K562 (cell line): ENCODE data around the gene RPS10. TPM values are rescaled to one million over a fixed set of nuclear protein-coding genes. Genes with fewer than 3 reads are reported as not detected.

Experiments used
- JUNB ChIP-seq: fragments of 450-650 bp; formaldehyde crosslinking; conservative IDR thresholded peaks from 2 replicates; pipeline ENCODE4 v1.4.0; 2020; ENCODE audit warnings: mild to moderate bottlenecking
- L3MBTL2 ChIP-seq: fragments of 450-650 bp; IDR thresholded peaks from 2 replicates; pipeline ENCODE4 v1.6.1; 2016; ENCODE audit warnings: mild to moderate bottlenecking, moderate library complexity
- PHF8 ChIP-seq: fragments of 200-600 bp; sonication (generic); IDR thresholded peaks from 2 replicates; pipeline ENCODE4 v1.6.1; 2012; ENCODE audit warnings: mixed run types, mild to moderate bottlenecking, inconsistent platforms, low read length, moderate library complexity, borderline replicate concordance
- polyA plus RNA-seq, 8 experiments: library from polyadenylated mRNA; depleted of rRNA in 4 of 8; stranded (reverse) in 5 of 8; unstranded in 3 of 8; fragments of >200 nt; fragmentation: Nextera tagmentation in 2 of 8; fragmentation: Illumina TruSeq in 1 of 8; extraction: Ambion mirVana in 2 of 8; extraction: Trizol in 1 of 8; gene quantifications; 2 replicates each; pipeline versions ENCODE4 v1.2.1 to v1.2.3, GENCODE V29; 2011 to 2014; ENCODE audit warnings: inconsistent platforms in 1 of 8, missing spikeins in 1 of 8
- total RNA-seq, 7 experiments: library from RNA; depleted of rRNA in 6 of 7; stranded (reverse); fragments of >200 nt in 6 of 7; fragmentation: Illumina TruSeq in 2 of 7; extraction: Trizol in 2 of 7; gene quantifications; 2 replicates each; pipeline versions ENCODE4 v1.2.1 to v1.2.3, GENCODE V29; 2011 to 2021; ENCODE audit warnings: low replicate concordance in 1 of 7
- TF ChIP-seq, protein P1 (sequence below): fragments of 200-400 bp; formaldehyde crosslinking; IDR thresholded peaks from 2 replicates; pipeline ENCODE4 v1.6.1; 2017; ENCODE audit warnings: mild to moderate bottlenecking, low read depth, low read length, moderate library complexity
- TF ChIP-seq, protein P2 (sequence below), 2 experiments: fragments of 450-650 bp; formaldehyde crosslinking in 1 of 2; IDR thresholded peaks; 2 replicates each; pipeline versions ENCODE4 v1.4.0 to v1.6.1; 2014 to 2020; ENCODE audit warnings: mild to moderate bottlenecking in 2 of 2, borderline replicate concordance in 1 of 2, low read depth in 1 of 2

The RPS10 gene
- total and polyA plus RNA-seq, 9 of the 15 experiments (the other 6 are each of a cell fraction or from before 2014, with no cell fraction given), result 2,680 to 5,251 (median 3,876) TPM

DNA sequence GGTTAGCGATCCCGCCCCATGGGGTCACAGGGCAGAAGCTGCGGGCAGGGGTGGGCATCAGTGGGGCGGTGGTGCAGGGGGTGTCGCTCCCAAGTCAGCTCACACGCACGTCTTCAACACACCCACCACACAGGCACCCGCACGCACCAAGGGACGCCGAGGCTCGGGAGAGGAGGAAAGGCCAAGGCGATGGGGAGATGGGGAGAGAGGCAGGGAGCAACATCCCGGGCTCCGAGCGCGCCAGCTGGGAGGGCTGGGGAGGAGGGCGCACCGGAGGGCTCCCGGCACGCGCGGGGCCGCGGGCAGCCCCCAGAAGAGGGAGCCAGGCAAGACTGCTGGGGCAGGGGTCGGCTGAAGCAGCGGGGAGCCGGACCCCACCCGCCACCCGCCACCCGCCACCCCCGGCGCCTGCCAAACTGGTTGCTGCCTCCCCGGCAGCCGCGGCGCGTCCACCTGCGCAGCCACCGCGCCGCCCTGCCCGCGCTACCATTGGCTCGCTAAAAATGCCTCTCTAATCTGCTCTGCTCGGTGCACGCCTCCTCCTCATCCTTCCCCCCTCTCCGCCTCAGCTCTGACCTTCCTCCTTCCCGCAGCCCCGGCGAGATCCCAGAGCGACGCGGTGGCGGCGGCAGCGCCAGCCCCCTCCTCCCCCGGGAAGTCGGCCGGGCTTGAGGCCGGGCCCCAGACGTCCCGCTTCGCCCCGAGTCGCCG is 39.8 kb upstream of the RPS10 start, which contains the start of gene PACSIN1 (continued):
- peak; percentile 69; the same call in 1 of the 2 replicates for TF ChIP-seq PHF8
- TF ChIP-seq, protein P1, sequence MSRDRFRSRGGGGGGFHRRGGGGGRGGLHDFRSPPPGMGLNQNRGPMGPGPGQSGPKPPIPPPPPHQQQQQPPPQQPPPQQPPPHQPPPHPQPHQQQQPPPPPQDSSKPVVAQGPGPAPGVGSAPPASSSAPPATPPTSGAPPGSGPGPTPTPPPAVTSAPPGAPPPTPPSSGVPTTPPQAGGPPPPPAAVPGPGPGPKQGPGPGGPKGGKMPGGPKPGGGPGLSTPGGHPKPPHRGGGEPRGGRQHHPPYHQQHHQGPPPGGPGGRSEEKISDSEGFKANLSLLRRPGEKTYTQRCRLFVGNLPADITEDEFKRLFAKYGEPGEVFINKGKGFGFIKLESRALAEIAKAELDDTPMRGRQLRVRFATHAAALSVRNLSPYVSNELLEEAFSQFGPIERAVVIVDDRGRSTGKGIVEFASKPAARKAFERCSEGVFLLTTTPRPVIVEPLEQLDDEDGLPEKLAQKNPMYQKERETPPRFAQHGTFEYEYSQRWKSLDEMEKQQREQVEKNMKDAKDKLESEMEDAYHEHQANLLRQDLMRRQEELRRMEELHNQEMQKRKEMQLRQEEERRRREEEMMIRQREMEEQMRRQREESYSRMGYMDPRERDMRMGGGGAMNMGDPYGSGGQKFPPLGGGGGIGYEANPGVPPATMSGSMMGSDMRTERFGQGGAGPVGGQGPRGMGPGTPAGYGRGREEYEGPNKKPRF, result no peak
- TF ChIP-seq JUNB (CRISPR knock-in tag), result no peak
- TF ChIP-seq, protein P2, sequence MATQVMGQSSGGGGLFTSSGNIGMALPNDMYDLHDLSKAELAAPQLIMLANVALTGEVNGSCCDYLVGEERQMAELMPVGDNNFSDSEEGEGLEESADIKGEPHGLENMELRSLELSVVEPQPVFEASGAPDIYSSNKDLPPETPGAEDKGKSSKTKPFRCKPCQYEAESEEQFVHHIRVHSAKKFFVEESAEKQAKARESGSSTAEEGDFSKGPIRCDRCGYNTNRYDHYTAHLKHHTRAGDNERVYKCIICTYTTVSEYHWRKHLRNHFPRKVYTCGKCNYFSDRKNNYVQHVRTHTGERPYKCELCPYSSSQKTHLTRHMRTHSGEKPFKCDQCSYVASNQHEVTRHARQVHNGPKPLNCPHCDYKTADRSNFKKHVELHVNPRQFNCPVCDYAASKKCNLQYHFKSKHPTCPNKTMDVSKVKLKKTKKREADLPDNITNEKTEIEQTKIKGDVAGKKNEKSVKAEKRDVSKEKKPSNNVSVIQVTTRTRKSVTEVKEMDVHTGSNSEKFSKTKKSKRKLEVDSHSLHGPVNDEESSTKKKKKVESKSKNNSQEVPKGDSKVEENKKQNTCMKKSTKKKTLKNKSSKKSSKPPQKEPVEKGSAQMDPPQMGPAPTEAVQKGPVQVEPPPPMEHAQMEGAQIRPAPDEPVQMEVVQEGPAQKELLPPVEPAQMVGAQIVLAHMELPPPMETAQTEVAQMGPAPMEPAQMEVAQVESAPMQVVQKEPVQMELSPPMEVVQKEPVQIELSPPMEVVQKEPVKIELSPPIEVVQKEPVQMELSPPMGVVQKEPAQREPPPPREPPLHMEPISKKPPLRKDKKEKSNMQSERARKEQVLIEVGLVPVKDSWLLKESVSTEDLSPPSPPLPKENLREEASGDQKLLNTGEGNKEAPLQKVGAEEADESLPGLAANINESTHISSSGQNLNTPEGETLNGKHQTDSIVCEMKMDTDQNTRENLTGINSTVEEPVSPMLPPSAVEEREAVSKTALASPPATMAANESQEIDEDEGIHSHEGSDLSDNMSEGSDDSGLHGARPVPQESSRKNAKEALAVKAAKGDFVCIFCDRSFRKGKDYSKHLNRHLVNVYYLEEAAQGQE (IDR thresholded peaks at IDR 0.05; ENCODE audit: borderline replicate concordance), result peak; percentile 10; the same call in 1 of the 2 replicates
- TF ChIP-seq, protein P2 (CRISPR knock-in tag; IDR thresholded peaks at IDR 0.05; ENCODE audit: low read depth), result no peak
- TF ChIP-seq L3MBTL2, result peak; percentile 34; the same call in 1 of the 2 replicates
